GM19467 (cell line): Measurements from ENCODE around the gene ARHGAP20.
A peak's percentile ranks its signal among the peaks of the same experiment; 100 is the strongest.

ENCODE experiments used
- ATAC-seq: cut with Tn5 transposase; IDR thresholded peaks from one replicate; pipeline ENCODE4 v1.9.1; 2021; ENCODE audit warnings: mild to moderate bottlenecking, moderate library complexity; ENCODE audit not compliant: unreplicated experiment

The ARHGAP20 gene

GRCh38 chr11:110711776-110712658 is at the start of gene ARHGAP20:
TSS of gene ARHGAP20 (minus strand) at chr11:110712437. CDS start at chr11:110712231, 206 bp downstream.
- peak; percentile 74 for ATAC-seq

DNA sequence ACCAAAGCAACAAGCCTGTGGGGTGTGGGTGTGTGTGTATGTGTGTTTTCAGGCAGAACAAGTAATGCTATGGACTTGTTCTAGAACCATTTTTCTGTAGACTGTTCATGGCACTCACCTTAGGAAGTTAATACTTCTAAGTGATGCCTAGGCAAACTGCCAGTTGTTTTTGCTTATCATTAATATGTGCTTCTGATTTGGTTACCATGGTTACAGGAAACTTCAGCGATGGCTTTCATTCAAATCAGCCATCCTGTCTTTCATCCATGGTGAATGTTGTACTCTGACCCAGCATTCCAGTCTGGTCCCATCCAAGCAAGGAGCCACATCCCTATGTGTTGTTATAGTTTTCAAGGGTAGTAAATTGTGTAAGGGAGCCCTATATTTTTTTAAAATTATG is 49.8 kb upstream of the ARHGAP20 start:
- no peak for ATAC-seq

DNA sequence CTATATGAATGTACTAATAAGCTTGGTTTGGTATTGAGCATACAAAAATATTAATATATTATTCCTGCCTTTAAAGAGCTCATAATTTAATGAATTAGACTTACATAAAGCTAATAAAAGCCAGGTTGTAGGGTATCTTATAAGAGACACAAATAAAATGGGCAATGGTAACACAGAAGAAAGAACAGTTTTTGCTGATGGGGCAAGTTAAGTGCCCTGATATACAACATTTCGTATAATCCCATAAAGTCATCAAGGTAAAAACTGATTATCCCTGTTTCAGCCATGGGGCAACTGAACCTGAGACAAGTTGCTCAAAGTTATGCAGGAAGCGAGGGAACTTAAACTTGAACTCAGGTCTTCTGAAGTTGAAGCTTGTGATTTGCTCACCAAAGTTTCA is 48.9 kb upstream of the ARHGAP20 start:
- no peak for ATAC-seq

DNA sequence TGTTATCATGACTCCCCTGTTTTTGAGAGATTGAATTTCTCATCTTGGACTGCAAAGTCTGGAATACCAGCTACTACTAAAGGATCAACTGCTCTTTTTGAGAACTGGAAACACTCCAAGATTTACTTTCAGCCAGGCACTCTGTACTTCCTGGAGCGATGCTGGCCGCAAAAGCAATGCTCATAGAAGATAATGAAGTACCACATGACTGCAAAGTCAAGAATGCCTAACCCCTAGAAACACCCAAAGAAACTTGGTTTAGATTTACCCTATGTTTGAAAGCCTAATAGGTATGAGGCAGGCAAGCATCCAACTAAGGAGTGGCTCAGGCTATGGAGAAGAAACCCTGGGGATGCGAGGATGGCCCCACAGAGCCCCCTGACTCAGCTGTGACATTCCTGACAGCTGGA is 47.7 kb upstream of the ARHGAP20 start:
- no peak for ATAC-seq

DNA sequence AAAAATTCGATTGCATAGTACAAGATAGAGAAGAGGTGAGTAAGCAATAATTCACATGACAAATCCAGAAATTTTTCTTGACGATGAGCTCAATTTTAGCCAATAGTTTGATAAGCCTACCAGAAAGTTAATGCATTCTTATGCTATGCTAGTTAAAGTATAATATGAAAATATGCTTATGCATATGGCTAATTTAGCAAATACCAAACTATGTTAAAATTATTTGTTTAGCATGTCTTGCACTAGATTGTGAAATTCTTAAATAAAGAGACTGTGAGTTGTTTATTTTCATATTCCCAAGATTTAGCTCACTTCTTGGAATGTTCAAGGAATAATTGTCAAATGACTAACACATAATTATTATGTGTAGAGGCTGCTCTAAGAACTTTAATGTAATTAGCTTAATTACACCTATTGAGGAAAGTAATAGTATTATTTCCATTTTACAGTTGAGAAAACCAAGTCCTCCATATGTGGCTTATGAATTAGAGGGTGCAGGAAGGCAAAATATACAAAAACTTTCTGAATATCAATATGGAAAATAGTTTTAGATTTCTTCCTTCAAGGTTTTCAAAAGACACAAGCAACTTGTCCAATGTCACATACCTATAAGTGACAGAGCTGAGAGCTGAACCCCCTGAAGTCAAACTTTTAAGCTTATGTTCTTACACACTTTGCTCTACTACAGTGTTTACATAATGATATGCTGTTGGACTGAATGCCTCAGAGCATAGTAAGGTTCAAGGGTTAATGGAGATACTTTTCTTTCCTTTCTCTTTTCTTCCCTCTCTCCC is 45.9 kb upstream of the ARHGAP20 start:
- ATAC-seq: no peak

DNA sequence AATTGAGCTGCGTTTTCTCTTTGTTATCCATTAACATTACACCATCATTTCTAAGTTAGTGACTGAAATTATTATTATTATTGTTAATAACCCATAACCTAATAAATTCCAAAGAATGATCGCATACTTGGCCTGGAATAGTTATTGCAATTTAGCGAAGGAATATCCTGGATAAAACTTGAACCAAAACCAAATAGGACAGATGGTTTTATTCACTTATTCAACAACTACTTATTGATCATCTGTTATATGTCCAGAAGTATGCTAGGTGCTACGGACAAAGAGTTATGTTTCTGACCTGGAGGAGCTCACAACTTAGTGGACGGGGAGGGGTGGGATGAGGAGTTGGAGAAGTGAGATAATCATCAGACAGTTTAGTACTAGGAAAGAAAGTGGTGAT is 44.8 kb upstream of the ARHGAP20 start:
- no peak for ATAC-seq

GRCh38 chr11:110755941-110756340 is 43.7 kb upstream of the ARHGAP20 start:
- no peak for ATAC-seq

DNA sequence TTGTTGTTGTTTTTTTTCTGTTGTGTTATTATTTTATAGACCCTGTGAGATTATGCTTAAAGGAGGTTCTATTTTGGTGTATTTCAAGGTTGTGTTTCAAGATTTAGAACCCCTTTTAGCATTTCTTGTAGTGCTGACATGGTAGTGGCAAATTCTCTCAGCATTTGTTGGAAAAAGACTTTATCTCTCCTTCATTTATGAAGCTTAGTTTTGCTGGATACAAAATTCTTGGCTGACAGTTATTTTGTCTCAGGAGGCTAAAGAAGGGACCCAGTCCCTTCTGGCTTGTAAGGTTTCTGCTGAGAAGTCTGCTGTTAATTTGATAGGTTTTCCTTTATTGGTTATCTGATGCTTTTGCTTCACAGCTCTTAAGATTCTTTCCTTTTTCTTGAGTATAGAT is 40.7 kb upstream of the ARHGAP20 start:
- ATAC-seq: no peak

DNA sequence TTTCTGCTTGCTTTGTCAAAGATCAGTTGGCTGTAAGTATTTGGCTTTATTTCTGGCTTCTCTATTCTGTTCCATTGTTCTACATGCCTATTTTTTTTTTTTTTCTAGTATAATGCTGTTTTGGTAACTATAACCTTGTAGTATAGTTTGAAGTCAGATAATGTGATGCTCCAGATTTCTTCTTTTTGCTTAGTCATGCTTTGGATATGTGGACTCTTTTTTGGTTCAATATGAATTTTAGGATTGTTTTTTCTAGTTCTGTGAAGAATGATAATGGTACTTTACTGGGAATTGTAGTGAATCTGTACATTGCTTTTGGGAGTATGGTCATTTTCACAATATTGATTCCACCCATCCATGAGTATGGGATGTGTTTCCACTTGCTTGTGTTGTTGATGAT is 37.9 kb upstream of the ARHGAP20 start:
- no peak for ATAC-seq

DNA sequence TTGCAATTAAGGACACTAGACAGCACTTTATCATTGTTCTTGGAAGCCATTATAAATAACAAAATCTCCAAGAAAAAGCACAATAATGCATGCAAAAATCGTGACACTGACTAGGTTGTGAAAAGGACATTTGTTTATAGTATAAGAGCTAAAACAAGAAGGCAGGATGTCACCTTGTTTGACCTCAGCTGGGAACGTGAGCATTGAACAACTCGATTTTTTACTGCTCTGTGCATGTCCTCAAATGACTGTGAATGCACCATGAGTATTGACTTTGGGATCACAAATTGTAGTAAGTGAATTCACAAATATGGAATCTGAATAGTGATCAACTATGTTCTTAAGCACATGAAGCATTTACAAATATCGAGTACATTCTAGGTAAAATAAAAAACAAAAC is 35.3 kb upstream of the ARHGAP20 start:
- no peak for ATAC-seq

GRCh38 chr11:110738641-110739040 is 26.4 kb upstream of the ARHGAP20 start:
- ATAC-seq: no peak

DNA sequence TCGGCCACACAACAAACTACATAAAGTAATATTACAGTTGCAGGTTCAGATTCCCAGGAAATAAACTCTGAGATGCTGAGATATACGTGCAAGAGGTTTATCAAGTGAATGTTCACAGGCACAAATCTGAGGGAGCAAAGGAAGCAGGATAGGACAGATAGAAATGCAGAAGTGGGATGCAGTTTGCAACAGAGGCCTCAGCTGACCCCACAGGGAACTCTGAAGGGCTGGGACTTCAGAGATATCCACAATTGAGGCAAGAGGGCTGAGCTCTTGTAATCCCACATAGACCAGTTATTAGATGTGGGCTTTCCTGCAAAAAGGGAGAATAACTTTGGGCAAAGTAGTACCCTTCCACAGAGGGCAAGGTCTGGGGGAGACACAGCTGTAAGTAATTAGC is 25.4 kb upstream of the ARHGAP20 start:
- ATAC-seq: no peak

DNA sequence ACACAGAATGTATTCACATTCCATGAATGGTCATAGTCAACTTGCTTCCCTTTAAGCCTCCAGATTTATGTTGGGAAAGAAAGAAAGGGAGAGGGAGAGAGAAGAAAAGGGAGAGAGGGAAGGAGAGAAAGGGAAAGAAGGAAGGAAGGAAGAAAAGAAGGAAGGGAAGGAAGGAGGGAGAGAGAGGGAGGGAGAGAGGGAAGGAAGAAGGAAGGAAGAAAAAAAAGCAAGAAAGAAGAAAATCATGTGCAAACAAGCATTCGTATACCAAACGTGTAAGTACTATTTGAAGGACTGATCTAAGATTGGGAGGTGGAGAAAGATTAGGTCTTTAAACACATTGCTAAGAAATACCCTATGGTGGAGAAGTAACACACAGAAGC is 23.9 kb upstream of the ARHGAP20 start:
- ATAC-seq: no peak

DNA sequence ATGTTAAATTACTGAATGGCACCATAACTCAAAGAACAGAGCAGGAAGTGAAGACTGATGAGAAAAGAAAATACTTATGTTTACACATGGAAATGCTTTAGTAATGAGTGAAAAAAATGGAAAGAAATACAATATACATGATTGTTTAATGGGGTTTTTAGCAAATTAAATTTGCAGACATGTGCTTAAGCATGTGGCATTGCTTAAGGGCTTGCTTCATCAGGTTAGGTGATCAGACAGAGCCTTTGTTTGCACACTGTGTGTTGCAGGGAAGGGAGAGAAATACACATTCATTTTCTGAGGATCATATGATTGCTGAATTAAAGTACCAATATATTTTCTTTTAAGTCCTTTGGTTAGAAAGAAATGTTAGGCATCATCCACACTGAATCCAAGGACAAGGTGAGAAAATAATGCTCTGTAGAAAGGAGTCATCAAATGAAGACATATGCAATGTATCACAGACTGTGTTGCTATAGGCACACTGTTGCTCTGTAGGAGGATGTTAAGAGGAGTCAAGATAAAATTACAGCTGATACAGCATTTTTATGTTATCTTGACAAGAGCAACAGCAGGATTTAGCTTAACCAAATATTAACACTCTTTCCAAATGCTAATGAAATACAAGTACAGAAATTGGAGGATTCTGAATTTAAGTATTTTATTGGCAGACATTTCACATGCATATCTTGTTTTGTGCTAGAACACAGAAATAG is 23.4 kb upstream of the ARHGAP20 start:
- no peak for ATAC-seq

GRCh38 chr11:110734790-110735189 is 22.6 kb upstream of the ARHGAP20 start:
- ATAC-seq: no peak

DNA sequence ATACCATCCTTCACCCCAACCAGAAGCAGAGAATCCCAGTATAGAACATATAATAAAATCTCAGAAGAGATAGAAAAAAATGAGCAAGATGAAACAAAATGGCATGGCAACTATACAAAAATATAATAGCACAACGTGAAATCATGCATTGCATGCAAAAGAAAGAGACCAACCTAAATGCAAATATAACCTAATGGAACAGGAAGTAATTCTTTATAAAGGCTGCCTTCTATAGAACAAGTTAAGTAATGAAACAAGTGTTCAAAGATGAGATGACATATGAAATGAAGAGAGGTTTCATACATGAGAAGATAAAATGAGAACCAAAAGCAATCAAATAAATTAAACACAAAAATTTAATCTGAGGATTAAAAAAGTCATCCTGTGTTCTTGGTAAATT is 18.5 kb upstream of the ARHGAP20 start:
- no peak for ATAC-seq

- no peak for ATAC-seq
Observed at GRCh38 chr11:110728883-110729282, 16.6 kb upstream of the ARHGAP20 start.

- ATAC-seq: no peak
Observed at GRCh38 chr11:110728476-110728875, 16.2 kb upstream of the ARHGAP20 start.

DNA sequence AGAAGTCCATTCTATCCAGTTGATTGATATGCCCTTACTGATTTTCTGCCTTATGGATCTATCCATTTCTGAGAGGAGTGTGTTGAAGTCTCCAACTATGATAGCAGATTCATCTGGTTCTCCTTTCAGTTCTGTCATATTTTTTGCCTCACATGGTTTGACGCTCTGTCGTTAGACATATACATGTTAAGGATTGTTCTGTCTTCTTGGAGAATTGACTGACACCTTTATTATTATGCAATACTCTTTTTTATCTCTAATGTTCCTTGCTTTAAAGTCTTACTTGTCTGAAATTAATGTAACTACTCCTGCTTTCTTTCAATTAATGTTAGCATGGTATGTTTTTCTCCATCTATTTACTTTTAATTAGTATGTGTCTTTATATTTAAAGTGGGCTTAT is 12.1 kb upstream of the ARHGAP20 start:
- ATAC-seq: no peak

GRCh38 chr11:110720431-110721275 is 8.4 kb upstream of the ARHGAP20 start:
- ATAC-seq: no peak

DNA sequence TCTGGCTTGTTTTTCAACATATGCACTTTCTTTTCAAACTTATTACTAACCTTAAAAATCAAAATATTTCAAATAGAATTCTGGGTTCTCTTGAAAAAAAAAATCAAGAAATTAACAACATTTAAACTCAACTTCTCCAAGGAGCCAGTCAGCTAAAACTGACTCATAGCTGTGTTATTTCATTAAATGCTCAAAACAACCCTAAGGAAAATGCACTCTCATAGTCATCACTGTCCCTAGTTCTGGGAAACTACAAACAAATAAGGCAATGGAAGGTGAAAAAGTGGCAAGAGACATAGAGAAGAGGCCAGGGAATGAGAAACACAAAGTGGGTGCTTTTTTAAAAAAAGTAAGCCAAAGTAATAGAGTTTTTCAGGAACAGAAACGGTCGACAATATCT is 4.1 kb upstream of the ARHGAP20 start:
- no peak for ATAC-seq
